Upper lobe of left lung (tissue), 6 donors: ENCODE results near the gene SHQ1. TPM values are rescaled to one million over a fixed set of nuclear protein-coding genes. Genes with fewer than 3 reads are reported as not detected.

Source experiments
- ATAC-seq, 2 donors: fragments of 200-7000 bp; cut with Tn5 transposase; one replicate each; pipeline ENCODE4 v1.9.1; 2022; ENCODE audit warnings: mild to moderate bottlenecking in 2 of 2, moderate library complexity in 2 of 2; ENCODE audit not compliant: low FRiP score in 2 of 2
- DNase-seq, 2 donors: peaks; one replicate each; pipeline ENCODE4 v3.0.0-alpha.2; 2019 to 2020
- H3K27ac ChIP-seq, 4 donors: fragments of 200-600 bp; sonication (generic); one replicate each; pipeline ENCODE4 v1.5.1; 2016 to 2019
- H3K27me3 ChIP-seq, 4 donors: fragments of 200-600 bp; sonication (generic); one replicate each; pipeline ENCODE4 v1.5.1; 2017 to 2019
- H3K36me3 ChIP-seq, 4 donors: fragments of 200-600 bp; sonication (generic); one replicate each; pipeline ENCODE4 v1.5.1; 2016 to 2019
- H3K4me1 ChIP-seq, 4 donors: fragments of 200-600 bp; sonication (generic); one replicate each; pipeline ENCODE4 v1.5.1; 2018 to 2019
- H3K4me3 ChIP-seq, 4 donors: fragments of 200-600 bp; sonication (generic); one replicate each; pipeline ENCODE4 v1.5.1; 2017 to 2019; ENCODE audit warnings: mild to moderate bottlenecking in 2 of 4, moderate library complexity in 1 of 4
- H3K9me3 ChIP-seq, 4 donors: fragments of 200-600 bp; sonication (generic); one replicate each; pipeline ENCODE4 v1.5.1; 2018 to 2019
- CTCF ChIP-seq, 6 experiments: fragments of 450-650 bp in 4 of 6; fragments of 200-600 bp in 2 of 6; sonication (generic) in 2 of 6; IDR thresholded peaks; one replicate each; pipeline ENCODE4 v1.5.1; 2016 to 2019; ENCODE audit warnings: antibody characterized with exemption in 6 of 6
- EP300 ChIP-seq, 4 donors: sonication (generic); formaldehyde crosslinking; IDR thresholded peaks; one replicate each; pipeline ENCODE4 v1.5.1; 2017; ENCODE audit warnings: antibody characterized with exemption in 4 of 4, control low read depth in 2 of 4
- POLR2A ChIP-seq, 4 donors: fragments of 450-650 bp; IDR thresholded peaks; one replicate each; pipeline ENCODE4 v1.5.1; 2016 to 2017; ENCODE audit warnings: antibody characterized with exemption in 4 of 4, mild to moderate bottlenecking in 2 of 4
- POLR2AphosphoS5 ChIP-seq, 2 donors: sonication (generic); formaldehyde crosslinking; IDR thresholded peaks; one replicate each; pipeline ENCODE4 v1.5.1; 2017; ENCODE audit warnings: antibody characterized with exemption in 2 of 2
- WGBS, 2 donors: methylation state at CpG; one replicate each; pipeline ENCODE4 v1.1.5; 2017 to 2018; 5-methylcytosine and 5-hydroxymethylcytosine counted together
- total RNA-seq, 6 donors: library from RNA; depleted of rRNA in 4 of 6; stranded (reverse); fragments of >200 nt in 4 of 6; gene quantifications; one replicate each; pipeline versions ENCODE4 v1.1.0 to v1.2.1, GENCODE V29; 2016 to 2021
- donor health status: DM: no; HTN: no; CAD: no; lungs with moderate emphysema.
- donor health status: DM: no; HTN: yes; CAD: no; lungs with severe emphysema.

Gene SHQ1
- 10 to 100 TPM; 12.0 to 31.4 (median 19.3) TPM for total RNA-seq

- DNase-seq: peak; percentile 94 to 97
- 0 to 1% methylated on average over 44 to 86 of the region's 86 CpGs for WGBS, 2 donors
- ATAC-seq: peak; percentile 97 to 99
- H3K27me3 ChIP-seq: no peaks in the 10 kb centered on the region
- H3K36me3 ChIP-seq: no peaks in the 10 kb centered on the region
- TF ChIP-seq CTCF (IDR thresholded peaks at IDR 0.05): no peak
- TF ChIP-seq EP300 (IDR thresholded peaks at IDR 0.05): no peak
- TF ChIP-seq POLR2A (IDR thresholded peaks at IDR 0.05): peak in 2 of 4 donors; percentile 51 to 68
- TF ChIP-seq POLR2AphosphoS5 (IDR thresholded peaks at IDR 0.05): peak; percentile 59 to 87
- peak within 1 kb of the TSS; percentile 72 to 92 (median 86) for H3K4me3 ChIP-seq
- no peaks in the 10 kb centered on the region for H3K9me3 ChIP-seq
- H3K27ac ChIP-seq: peak within 1 kb of the TSS; percentile 65 to 85 (median 82)
- H3K4me1 ChIP-seq: peaks cover 8 to 24% (median 16%) of the 10 kb centered on the region in 4 donors
Observed at GRCh38 chr3:72847751-72848702, at the start of gene SHQ1. Gene SHQ1, minus strand, starts transcription at chr3:72848445. Its CDS starts 105 bp downstream, at chr3:72848340.

GRCh38 chr3:72897758-72898007, 49.4 kb upstream of the SHQ1 start:
- Histone ChIP-seq H3K9me3 (no peaks in the 10 kb centered on the region), H3K4me3 (no peak overlapping the region), H3K4me1 (no peaks in the 10 kb centered on the region), H3K36me3 (no peaks in the 10 kb centered on the region), H3K27ac (no peak overlapping the region), H3K27me3 (no peaks in the 10 kb centered on the region)
- ATAC-seq (no peak), DNase-seq (no peak)
- TF ChIP-seq POLR2A (IDR thresholded peaks at IDR 0.05): no peak
- TF ChIP-seq CTCF (IDR thresholded peaks at IDR 0.05): no peak
- no peak for TF ChIP-seq POLR2AphosphoS5 (IDR thresholded peaks at IDR 0.05)
- no peak for TF ChIP-seq EP300 (IDR thresholded peaks at IDR 0.05)

GRCh38 chr3:72896996-72897757, 48.9 kb upstream of the SHQ1 start:
- H3K27ac ChIP-seq: no peak overlapping the region
- ATAC-seq (no peak), DNase-seq (no peak)
- H3K36me3 ChIP-seq: no peaks in the 10 kb centered on the region
- no peak overlapping the region for H3K4me3 ChIP-seq
- H3K4me1 ChIP-seq: no peaks in the 10 kb centered on the region
- H3K27me3 ChIP-seq: no peaks in the 10 kb centered on the region
- no peaks in the 10 kb centered on the region for H3K9me3 ChIP-seq
- TF ChIP-seq POLR2AphosphoS5 (IDR thresholded peaks at IDR 0.05) (no peak), EP300 (IDR thresholded peaks at IDR 0.05) (no peak), POLR2A (IDR thresholded peaks at IDR 0.05) (no peak), CTCF (IDR thresholded peaks at IDR 0.05) (no peak)
- WGBS, 2 donors: 71 to 73% methylated on average over 4 of the region's 4 CpGs

- peaks cover 0 to 2% (median 0%) of the 10 kb centered on the region in 4 donors for H3K4me1 ChIP-seq
- DNase-seq: peak in 1 of 2 donors; percentile 22
Observed at GRCh38 chr3:72894976-72895552, 46.8 kb upstream of the SHQ1 start.

More at GRCh38 chr3:72894976-72895552, 46.8 kb upstream of the SHQ1 start:
- TF ChIP-seq POLR2A (IDR thresholded peaks at IDR 0.05) (no peak), EP300 (IDR thresholded peaks at IDR 0.05) (no peak), POLR2AphosphoS5 (IDR thresholded peaks at IDR 0.05) (no peak), CTCF (IDR thresholded peaks at IDR 0.05) (no peak)
- no peaks in the 10 kb centered on the region for H3K36me3 ChIP-seq
- H3K4me3 ChIP-seq: no peak overlapping the region
- peak in 1 of 2 donors; percentile 7 for ATAC-seq
- H3K27ac ChIP-seq: no peak overlapping the region
- H3K27me3 ChIP-seq: no peaks in the 10 kb centered on the region
- 83 to 91% methylated on average over 5 of the region's 5 CpGs for WGBS, 2 donors
- H3K9me3 ChIP-seq: no peaks in the 10 kb centered on the region
